ENCODE data around the gene CTDSP2. TPM values are rescaled to one million over a fixed set of nuclear protein-coding genes. Genes with fewer than 3 reads are reported as not detected.
"Not testable (repeated sequence)": the region's sequence is repeated elsewhere in the genome, so short reads cannot be mapped to it uniquely, and the experiment has no call there.

Gene CTDSP2
- total RNA-seq, 1 experiment from 2014 or later: 43.6 TPM

- DNase-seq (ENCODE audit: extremely low read depth, low read depth): not testable (repeated sequence)
Observed at GRCh38 chr12:57820119-57820518, 26.4 kb downstream of the CTDSP2 start.

GRCh38 chr12:57817990-57818331, 28.6 kb downstream of the CTDSP2 start:
- DNase-seq (ENCODE audit: extremely low read depth, low read depth): not testable (repeated sequence)

GRCh38 chr12:57817261-57817989, 29.1 kb downstream of the CTDSP2 start:
- DNase-seq (ENCODE audit: extremely low read depth, low read depth): no peak

- no peak for DNase-seq (ENCODE audit: extremely low read depth, low read depth)
Observed at GRCh38 chr12:57816855-57817151, 29.7 kb downstream of the CTDSP2 start.

- DNase-seq (ENCODE audit: extremely low read depth, low read depth): no peak
Observed at GRCh38 chr12:57816001-57816854, 30.3 kb downstream of the CTDSP2 start.

- DNase-seq (ENCODE audit: extremely low read depth, low read depth): no peak
Observed at GRCh38 chr12:57815177-57816000, 31.1 kb downstream of the CTDSP2 start.

- DNase-seq (ENCODE audit: extremely low read depth, low read depth): no peak
Observed at GRCh38 chr12:57813971-57814772, 32.4 kb downstream of the CTDSP2 start.

- DNase-seq (ENCODE audit: extremely low read depth, low read depth): no peak
Observed at GRCh38 chr12:57813111-57813970, 33.2 kb downstream of the CTDSP2 start.

GRCh38 chr12:57811028-57811755, 35.3 kb downstream of the CTDSP2 start:
- no peak for DNase-seq (ENCODE audit: extremely low read depth, low read depth)

GRCh38 chr12:57810450-57810849, 36.1 kb downstream of the CTDSP2 start:
- no peak for DNase-seq (ENCODE audit: extremely low read depth, low read depth)

GRCh38 chr12:57809425-57809824, 37.1 kb downstream of the CTDSP2 start:
- no peak for DNase-seq (ENCODE audit: extremely low read depth, low read depth)

GRCh38 chr12:57808351-57808750, 38.2 kb downstream of the CTDSP2 start:
- no peak for DNase-seq (ENCODE audit: extremely low read depth, low read depth)

- no peak for DNase-seq (ENCODE audit: extremely low read depth, low read depth)
Observed at GRCh38 chr12:57807285-57807684, 39.2 kb downstream of the CTDSP2 start.

GRCh38 chr12:57806677-57807076, 39.9 kb downstream of the CTDSP2 start:
- no peak for DNase-seq (ENCODE audit: extremely low read depth, low read depth)

- peak; percentile 13 for DNase-seq (ENCODE audit: extremely low read depth, low read depth)
Observed at GRCh38 chr12:57803319-57803893, 43.1 kb downstream of the CTDSP2 start.

- no peak for DNase-seq (ENCODE audit: extremely low read depth, low read depth)
Observed at GRCh38 chr12:57802607-57803006, 43.9 kb downstream of the CTDSP2 start.

GRCh38 chr12:57800965-57801364, 45.6 kb downstream of the CTDSP2 start:
- no peak for DNase-seq (ENCODE audit: extremely low read depth, low read depth)

- no peak for DNase-seq (ENCODE audit: extremely low read depth, low read depth)
Observed at GRCh38 chr12:57797933-57798332, 48.6 kb downstream of the CTDSP2 start.

- DNase-seq (ENCODE audit: extremely low read depth, low read depth): no peak
Observed at GRCh38 chr12:57796996-57797395, 49.5 kb downstream of the CTDSP2 start.

Data from NCI-H460 (cell line).